ENCODE measurements around the gene ITGBL1. TPM values are rescaled to one million over a fixed set of nuclear protein-coding genes. Genes with fewer than 3 reads are reported as not detected.
A peak's percentile ranks its signal among the peaks of the same experiment; 100 is the strongest.

ITGBL1 gene, protein sequence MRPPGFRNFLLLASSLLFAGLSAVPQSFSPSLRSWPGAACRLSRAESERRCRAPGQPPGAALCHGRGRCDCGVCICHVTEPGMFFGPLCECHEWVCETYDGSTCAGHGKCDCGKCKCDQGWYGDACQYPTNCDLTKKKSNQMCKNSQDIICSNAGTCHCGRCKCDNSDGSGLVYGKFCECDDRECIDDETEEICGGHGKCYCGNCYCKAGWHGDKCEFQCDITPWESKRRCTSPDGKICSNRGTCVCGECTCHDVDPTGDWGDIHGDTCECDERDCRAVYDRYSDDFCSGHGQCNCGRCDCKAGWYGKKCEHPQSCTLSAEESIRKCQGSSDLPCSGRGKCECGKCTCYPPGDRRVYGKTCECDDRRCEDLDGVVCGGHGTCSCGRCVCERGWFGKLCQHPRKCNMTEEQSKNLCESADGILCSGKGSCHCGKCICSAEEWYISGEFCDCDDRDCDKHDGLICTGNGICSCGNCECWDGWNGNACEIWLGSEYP
- total RNA-seq (ENCODE audit: insufficient read depth, low replicate concordance): 5.1 TPM

- no peak for DNase-seq (ENCODE audit: low spot score)
Observed at GRCh38 chr13:101452519-101453485, at the start of gene ITGBL1. ITGBL1 (plus strand) TSS chr13:101452675; CDS start chr13:101452834, 159 bp downstream.

DNA sequence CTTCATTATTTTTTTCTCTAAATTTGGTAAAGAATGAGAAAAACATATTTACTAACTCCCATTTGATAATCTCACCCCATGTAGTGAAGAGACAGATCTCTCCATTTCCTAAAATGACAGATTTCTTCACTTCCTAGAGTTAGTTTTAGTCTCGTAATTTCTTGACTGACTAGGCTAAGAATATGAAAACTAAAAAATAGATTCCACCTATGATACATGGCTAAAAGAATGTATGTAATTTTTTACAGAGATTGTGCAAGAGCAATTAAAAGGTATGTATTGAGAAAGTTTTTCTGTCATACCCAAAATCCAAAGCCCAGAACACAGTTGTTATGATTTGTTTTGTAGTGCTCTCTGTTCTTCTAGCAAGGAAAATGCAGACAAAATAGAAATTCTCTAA lies 45.7 kb upstream of the ITGBL1 start:
- DNase-seq (ENCODE audit: low spot score): no peak

GRCh38 chr13:101408154-101408553 lies 44.3 kb upstream of the ITGBL1 start:
- no peak for DNase-seq (ENCODE audit: low spot score)

DNA sequence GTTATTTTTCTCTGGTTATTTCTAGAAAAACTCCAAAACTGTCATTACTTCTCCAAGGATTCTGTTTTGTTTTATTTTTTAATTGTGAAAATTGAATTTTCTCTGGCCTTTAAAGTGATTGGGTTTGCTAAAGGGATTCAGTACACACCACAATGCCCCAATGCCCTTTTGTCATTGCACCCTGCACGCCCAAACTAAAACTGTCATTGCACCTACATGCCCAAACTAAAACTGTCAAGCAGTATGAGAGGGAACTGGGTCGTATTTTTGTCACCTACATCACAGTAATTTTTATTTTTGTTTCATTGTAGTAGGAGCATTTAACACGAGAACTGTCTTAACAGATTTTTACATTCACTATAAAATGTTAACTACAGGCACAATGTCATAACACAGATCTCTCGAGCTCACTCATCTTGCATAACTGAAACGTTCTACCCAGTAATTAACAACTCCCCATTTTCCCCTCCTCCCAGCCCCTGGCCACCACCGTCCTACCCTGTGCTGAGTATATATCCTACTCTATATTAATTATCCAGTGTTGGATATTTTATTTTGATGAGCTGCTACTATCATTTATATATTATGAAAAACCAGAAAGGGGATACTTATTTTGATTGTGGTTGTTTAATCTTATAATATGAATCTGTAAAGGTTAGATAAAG lies 43.4 kb upstream of the ITGBL1 start:
- no peak for DNase-seq (ENCODE audit: low spot score)

DNA sequence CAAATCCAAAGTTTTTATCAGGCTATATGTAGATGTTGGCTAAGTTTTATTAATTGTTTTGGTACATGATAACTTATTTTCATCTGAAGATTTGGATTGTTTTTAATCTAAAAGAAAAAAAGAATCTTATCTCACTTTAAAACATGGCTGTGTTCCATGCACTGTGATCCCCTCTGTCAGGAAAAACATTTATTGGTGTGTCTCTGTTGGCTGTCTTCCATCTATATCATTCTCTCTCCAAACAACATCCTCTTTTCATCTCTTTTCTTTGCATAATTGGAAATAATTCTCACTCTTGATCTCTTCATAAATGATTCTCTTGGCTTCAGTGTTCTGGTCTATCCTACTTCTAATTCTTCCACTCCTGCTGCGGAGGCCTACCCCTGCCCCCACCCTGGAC lies 40.4 kb upstream of the ITGBL1 start:
- no peak for DNase-seq (ENCODE audit: low spot score)

GRCh38 chr13:101415358-101416174 lies 36.9 kb upstream of the ITGBL1 start:
- DNase-seq (ENCODE audit: low spot score): no peak

DNA sequence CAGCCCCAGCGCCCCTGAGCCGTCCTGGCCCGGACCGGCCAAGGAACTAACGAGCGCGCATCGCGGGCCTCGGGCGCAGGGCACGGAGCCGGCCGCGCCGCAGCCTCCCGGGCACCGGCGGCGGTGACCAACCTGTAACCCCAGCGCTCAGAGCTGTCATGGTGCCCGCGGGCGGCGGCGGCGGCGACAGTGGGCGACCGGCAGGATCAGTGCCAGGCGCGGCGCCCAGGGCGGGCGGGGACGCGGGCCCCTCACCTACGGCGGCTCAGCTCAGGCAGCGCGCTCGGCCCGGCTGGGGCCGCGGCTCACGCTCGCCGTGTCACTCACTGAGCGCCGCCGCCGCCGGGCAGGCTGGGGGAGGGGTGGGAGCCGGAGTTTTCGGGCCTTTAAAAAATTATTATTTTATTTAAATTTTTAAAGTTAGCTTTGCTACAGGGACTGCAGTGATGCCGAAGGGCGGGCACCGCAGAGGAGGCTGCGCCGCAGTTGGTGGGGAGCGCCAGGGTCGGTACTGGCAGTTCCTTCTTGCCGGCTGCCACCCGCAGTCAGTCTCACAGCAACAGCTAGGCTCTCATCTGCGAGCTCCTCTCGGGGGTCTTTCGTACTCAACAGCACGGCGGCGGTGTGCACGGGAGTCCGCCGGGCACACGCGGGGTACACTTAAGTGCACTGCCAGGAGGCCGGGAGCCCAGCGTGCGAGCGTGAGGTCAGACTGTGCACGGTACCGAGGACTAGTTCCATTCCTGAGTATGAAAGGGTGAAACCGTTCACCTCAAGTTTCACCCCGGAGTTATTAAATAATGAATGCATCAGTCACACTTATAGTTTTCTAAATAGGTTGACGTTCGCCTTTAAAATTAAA lies 36.1 kb upstream of the ITGBL1 start, which contains the start of gene NALCN:
Gene NALCN, minus strand, starts transcription at position 328 of the 862 bp plus-strand sequence. CDS start 17,382 bp downstream, outside the sequence.
- peak; percentile 3 for DNase-seq (ENCODE audit: low spot score)

GRCh38 chr13:101417043-101417406 lies 35.5 kb upstream of the ITGBL1 start:
- no peak for DNase-seq (ENCODE audit: low spot score)

DNA sequence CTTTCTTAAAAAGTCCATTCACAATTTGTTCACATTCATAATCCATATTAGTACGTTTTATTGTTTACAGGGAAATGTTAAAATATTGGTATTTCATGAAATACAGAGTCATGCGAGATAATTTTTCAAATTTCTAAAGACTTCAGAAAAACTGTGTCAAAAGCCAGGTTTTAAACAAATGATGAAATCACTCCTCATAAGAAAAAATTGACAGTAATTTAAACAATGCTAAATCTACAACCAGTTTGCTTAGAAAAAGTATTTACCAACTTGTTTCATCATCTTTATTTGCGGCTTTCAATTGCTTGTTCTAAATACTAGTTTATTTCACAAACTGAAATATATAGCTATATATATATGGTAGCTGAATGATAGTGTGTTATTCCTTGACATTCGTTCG lies 35.0 kb upstream of the ITGBL1 start:
- no peak for DNase-seq (ENCODE audit: low spot score)

- DNase-seq (ENCODE audit: low spot score): no peak
Observed at GRCh38 chr13:101423872-101424271, 28.6 kb upstream of the ITGBL1 start.

GRCh38 chr13:101424381-101425155 lies 27.9 kb upstream of the ITGBL1 start:
- DNase-seq (ENCODE audit: low spot score): no peak

GRCh38 chr13:101425156-101425471 lies 27.4 kb upstream of the ITGBL1 start:
- no peak for DNase-seq (ENCODE audit: low spot score)

DNA sequence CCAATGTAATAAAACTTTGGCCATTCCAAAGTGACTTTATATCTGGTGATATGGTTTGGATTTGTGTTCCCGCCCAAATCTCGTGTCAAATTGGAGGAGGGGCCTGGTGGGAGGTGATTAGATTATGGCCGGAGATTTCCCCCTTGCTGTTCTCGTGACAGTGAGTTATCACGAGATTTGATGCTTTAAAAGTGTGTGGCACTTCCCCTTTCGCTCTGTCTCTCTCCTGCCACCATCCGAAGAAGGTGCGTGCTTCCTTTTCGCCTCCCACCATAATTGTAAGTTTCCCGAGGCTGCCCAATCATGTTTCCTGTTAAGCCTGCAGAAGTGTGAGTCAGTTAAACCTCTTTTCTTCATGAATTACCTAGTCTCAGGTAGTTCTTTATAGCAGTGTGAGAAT lies 26.9 kb upstream of the ITGBL1 start:
- DNase-seq (ENCODE audit: low spot score): no peak

DNA sequence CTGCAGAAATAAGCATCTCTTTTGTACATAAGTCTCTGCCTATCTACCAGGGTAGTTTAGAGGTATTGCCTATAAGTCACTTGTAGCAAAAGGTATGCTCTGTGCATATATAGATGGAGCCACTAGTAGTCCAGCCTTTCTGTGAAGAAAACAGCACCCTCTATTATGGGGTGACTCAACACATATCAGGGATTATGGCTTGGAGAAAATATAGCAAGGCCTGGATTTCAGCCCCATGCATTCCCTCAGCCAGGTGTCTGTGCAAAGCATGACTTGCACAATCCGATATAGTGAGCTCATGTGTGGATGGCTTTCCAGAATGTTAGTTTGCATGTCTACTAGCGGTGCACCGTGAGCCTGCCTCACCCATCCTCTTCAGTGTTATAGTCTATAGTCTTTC lies 22.7 kb upstream of the ITGBL1 start:
- DNase-seq (ENCODE audit: low spot score): no peak

- DNase-seq (ENCODE audit: low spot score): no peak
Observed at GRCh38 chr13:101433895-101434294, 18.6 kb upstream of the ITGBL1 start.

- no peak for DNase-seq (ENCODE audit: low spot score)
Observed at GRCh38 chr13:101434486-101434885, 18.0 kb upstream of the ITGBL1 start.

GRCh38 chr13:101447852-101448251 lies 4.6 kb upstream of the ITGBL1 start:
- no peak for DNase-seq (ENCODE audit: low spot score)

- DNase-seq (ENCODE audit: low spot score): no peak
Observed at GRCh38 chr13:101449790-101450748, 2.4 kb upstream of the ITGBL1 start.

All from umbilical cord (tissue), 2 donors.